ENCODE data around the gene CALML5. TPM values are rescaled to one million over a fixed set of nuclear protein-coding genes. Genes with fewer than 3 reads are reported as not detected.

CALML5 gene
- total RNA-seq, 4 donors from 2014 or later = not detected

DNA sequence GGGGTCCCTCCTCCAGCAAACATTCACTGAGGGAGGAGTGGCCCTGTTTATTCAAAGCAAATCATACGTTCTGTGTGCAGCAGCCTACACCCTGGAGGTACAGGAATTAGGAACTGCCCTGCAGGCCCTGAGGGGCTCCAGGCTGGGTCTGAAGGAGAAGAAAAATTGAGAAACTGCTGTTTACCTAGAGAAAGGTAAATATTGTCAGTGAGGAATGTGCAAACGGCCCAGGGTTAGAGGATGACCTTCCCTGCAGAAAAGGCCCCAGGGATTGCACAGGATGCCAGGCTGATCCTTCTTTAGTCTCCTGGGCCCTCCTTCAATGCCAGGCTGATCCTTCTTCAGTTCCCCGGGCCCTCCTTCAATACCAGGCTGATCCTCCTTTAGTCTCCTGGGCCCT is 5.7 kb downstream of the CALML5 start:
- H3K27me3 ChIP-seq = no peaks in the 10 kb centered on the region
- in situ Hi-C loops (cut with MboI; ENCODE audit: low pct_ligation_motif_present in 1 of 4, low pct_unique_long_range_greater_than_20kb in 1 of 4, low sequenced_read_pairs in 3 of 4) = no loop called here
- 48 to 55% methylated on average over 2 to 3 of the region's 3 CpGs for WGBS, 2 donors (ENCODE audit: low coverage in 1 of 2)
- no peak for DNase-seq
- no peak overlapping the region for H3K4me3 ChIP-seq
- intact Hi-C loops (cut with DNase I; ENCODE audit: low total_unique reads) = no loop called here
- peaks cover 0 to 5% (median 2%) of the 10 kb centered on the region in 4 donors for H3K4me1 ChIP-seq
- H3K36me3 ChIP-seq = no peaks in the 10 kb centered on the region
- TF ChIP-seq POLR2AphosphoS5 (IDR thresholded peaks at IDR 0.05) = no peak
- TF ChIP-seq, protein P1, sequence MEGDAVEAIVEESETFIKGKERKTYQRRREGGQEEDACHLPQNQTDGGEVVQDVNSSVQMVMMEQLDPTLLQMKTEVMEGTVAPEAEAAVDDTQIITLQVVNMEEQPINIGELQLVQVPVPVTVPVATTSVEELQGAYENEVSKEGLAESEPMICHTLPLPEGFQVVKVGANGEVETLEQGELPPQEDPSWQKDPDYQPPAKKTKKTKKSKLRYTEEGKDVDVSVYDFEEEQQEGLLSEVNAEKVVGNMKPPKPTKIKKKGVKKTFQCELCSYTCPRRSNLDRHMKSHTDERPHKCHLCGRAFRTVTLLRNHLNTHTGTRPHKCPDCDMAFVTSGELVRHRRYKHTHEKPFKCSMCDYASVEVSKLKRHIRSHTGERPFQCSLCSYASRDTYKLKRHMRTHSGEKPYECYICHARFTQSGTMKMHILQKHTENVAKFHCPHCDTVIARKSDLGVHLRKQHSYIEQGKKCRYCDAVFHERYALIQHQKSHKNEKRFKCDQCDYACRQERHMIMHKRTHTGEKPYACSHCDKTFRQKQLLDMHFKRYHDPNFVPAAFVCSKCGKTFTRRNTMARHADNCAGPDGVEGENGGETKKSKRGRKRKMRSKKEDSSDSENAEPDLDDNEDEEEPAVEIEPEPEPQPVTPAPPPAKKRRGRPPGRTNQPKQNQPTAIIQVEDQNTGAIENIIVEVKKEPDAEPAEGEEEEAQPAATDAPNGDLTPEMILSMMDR (IDR thresholded peaks at IDR 0.05) = no peak
- TF ChIP-seq POLR2A (IDR thresholded peaks at IDR 0.05) = no peak
- TF ChIP-seq EP300 (IDR thresholded peaks at IDR 0.05; ENCODE audit: low read depth) = no peak
- no peak overlapping the region for H3K27ac ChIP-seq
- H3K9me3 ChIP-seq = no peaks in the 10 kb centered on the region

DNA sequence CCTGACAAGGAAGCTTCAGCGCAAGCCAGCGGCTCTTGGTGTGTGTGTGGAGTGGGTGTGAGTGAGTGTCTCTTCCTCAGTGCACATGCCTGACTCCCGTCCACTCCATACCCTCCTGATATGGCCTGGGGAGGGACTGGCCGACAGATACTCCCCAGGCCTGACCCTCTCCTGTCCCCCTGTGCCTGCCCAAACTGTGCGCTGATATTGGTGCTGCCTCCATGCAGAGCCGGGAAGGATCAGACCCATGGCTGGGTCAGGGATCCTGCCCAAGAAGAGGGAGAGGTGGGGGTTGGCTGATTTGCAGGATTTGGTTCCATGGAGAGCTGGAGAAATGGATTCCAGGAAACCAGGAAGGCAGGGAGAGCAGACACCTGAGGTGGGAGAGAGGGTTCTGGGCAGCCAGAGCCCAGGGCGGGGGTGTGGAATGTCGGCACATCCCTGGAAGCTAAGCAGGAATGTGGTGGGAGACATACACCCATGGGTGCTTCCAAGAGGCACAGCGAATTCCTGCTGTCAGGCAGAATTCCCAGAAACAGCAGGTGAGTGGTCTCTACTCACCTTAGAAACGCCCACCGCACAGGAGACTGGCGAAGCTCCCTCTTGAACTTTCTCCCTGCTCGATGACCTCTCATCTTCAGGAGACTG is 6.3 kb downstream of the CALML5 start:
- Histone ChIP-seq H3K27me3 (no peaks in the 10 kb centered on the region), H3K4me1 (peaks cover 0 to 8% (median 5%) of the 10 kb centered on the region in 4 donors), H3K4me3 (no peak overlapping the region), H3K36me3 (no peaks in the 10 kb centered on the region), H3K9me3 (no peaks in the 10 kb centered on the region), H3K27ac (no peak overlapping the region)
- WGBS, 2 donors (ENCODE audit: low coverage in 1 of 2) = 91 to 100% methylated on average over 1 to 12 of the region's 13 CpGs
- intact Hi-C loops (cut with DNase I; ENCODE audit: low total_unique reads) = no loop called here
- TF ChIP-seq EP300 (IDR thresholded peaks at IDR 0.05; ENCODE audit: low read depth) (no peak), POLR2A (IDR thresholded peaks at IDR 0.05) (no peak), POLR2AphosphoS5 (IDR thresholded peaks at IDR 0.05) (no peak)
- TF ChIP-seq, protein P1 (IDR thresholded peaks at IDR 0.05) = no peak
- DNase-seq = no peak
- in situ Hi-C loops (cut with MboI; ENCODE audit: low pct_ligation_motif_present in 1 of 4, low pct_unique_long_range_greater_than_20kb in 1 of 4, low sequenced_read_pairs in 3 of 4) = no loop called here

DNA sequence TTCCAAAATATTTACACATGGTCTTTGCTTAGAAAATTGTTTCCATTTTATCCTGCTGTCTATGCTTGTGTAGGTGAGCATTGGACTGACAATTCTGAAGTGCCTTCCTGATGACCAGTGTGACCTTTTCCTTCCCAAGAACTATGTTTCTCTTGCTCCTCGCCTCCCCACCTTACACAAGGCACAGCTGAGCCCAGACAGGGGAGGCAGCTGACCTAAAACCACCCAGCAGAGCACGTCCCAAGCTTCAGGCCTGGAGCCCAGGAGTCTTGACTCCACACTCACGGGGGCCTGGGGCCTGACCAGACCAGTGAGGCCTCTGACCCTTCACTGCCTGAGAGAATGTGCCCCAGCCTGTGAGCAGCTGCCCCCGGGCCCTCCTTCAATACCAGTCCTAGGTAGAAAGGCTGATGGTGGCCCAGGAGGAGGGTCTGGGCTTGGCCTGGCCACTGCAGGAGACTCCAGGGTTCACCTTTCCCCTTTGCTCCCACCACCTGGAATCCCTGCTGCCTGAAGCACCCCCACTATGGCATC is 7.0 kb downstream of the CALML5 start:
- no peaks in the 10 kb centered on the region for H3K9me3 ChIP-seq
- H3K27me3 ChIP-seq = no peaks in the 10 kb centered on the region
- H3K4me1 ChIP-seq = peaks cover 0 to 13% (median 6%) of the 10 kb centered on the region in 4 donors
- no peak overlapping the region for H3K27ac ChIP-seq
- intact Hi-C loops (cut with DNase I; ENCODE audit: low total_unique reads) = no loop called here
- H3K36me3 ChIP-seq = no peaks in the 10 kb centered on the region
- TF ChIP-seq EP300 (IDR thresholded peaks at IDR 0.05; ENCODE audit: low read depth) (no peak), POLR2A (IDR thresholded peaks at IDR 0.05) (no peak), POLR2AphosphoS5 (IDR thresholded peaks at IDR 0.05) (no peak)
- TF ChIP-seq, protein P1 (IDR thresholded peaks at IDR 0.05) = no peak
- DNase-seq = no peak
- WGBS, 2 donors (ENCODE audit: low coverage in 1 of 2) = 63 to 81% methylated on average over 1 to 4 of the region's 4 CpGs
- in situ Hi-C loops (cut with MboI; ENCODE audit: low pct_ligation_motif_present in 1 of 4, low pct_unique_long_range_greater_than_20kb in 1 of 4, low sequenced_read_pairs in 3 of 4) = no loop called here
- no peak overlapping the region for H3K4me3 ChIP-seq

DNA sequence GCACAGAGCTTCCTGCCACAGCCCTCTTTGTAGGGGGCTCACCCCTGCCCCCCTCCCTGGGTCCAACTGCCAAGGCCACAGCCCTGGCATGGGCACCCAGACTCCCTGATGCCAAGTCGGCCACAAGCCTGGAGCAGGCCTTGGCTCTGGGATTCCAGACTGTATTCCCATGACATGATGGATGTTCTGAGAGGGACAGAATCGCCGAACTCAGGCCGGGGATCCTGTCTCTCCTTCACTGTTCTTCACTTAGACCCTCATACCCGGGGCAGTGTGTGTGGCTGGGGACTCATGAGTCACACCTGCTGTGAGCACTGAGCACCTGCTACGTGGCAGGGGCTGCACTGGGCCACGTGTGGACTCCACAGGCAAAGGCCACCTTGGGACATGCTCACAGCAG is 7.9 kb downstream of the CALML5 start:
- 97% methylated on average over 7 of the region's 7 CpGs; no CpG with 5 or more reads in 1 of the 2 donors for WGBS, 2 donors (ENCODE audit: low coverage in 1 of 2)
- intact Hi-C loops (cut with DNase I; ENCODE audit: low total_unique reads) = no loop called here
- H3K27me3 ChIP-seq = no peaks in the 10 kb centered on the region
- in situ Hi-C loops (cut with MboI; ENCODE audit: low pct_ligation_motif_present in 1 of 4, low pct_unique_long_range_greater_than_20kb in 1 of 4, low sequenced_read_pairs in 3 of 4) = no loop called here
- H3K9me3 ChIP-seq = no peaks in the 10 kb centered on the region
- no peak overlapping the region for H3K27ac ChIP-seq
- no peak for TF ChIP-seq POLR2AphosphoS5 (IDR thresholded peaks at IDR 0.05)
- no peak for TF ChIP-seq EP300 (IDR thresholded peaks at IDR 0.05; ENCODE audit: low read depth)
- DNase-seq = no peak
- H3K36me3 ChIP-seq = no peaks in the 10 kb centered on the region
- no peak overlapping the region for H3K4me3 ChIP-seq
- peaks cover 0 to 16% (median 7%) of the 10 kb centered on the region in 4 donors for H3K4me1 ChIP-seq

Measured in transverse colon (tissue), 4 donors.